ENCODE data around the gene AHDC1. TPM values are rescaled to one million over a fixed set of nuclear protein-coding genes. Genes with fewer than 3 reads are reported as not detected.

AHDC1 gene
- total RNA-seq, 2 experiments from 2014 or later = 6.5 to 13.8 TPM

GRCh38 chr1:27599605-27600497, 4.1 kb downstream of the AHDC1 start:
- intact Hi-C loops (cut with micrococcal nuclease; ENCODE audit: unreplicated experiment) = loop anchor here (5.0 kb wide), 1 partner anchor 183 kb away; no protein-coding TSS in a partner anchor
- no peak for TF ChIP-seq EZH2phosphoT487 (IDR thresholded peaks at IDR 0.05; ENCODE audit: borderline replicate concordance, low read depth, low read length)
- peak; percentile 44 for TF ChIP-seq CTCF (conservative IDR thresholded peaks at IDR 0.05; ENCODE audit: low read length)
- peak overlapping the region; percentile 82 for H3K4me2 ChIP-seq (ENCODE audit: low read length)
- no peak overlapping the region for H2AFZ ChIP-seq (ENCODE audit: low read length)
- no TSS peak for BruUV-seq (replicated peaks)
- H3K4me1 ChIP-seq (ENCODE audit: insufficient read depth, low read length, poor library complexity, severe bottlenecking) = peaks cover 71% of the 10 kb centered on the region
- H3K27ac ChIP-seq (ENCODE audit: low read depth, low read length, poor library complexity, severe bottlenecking) = peak overlapping the region; percentile 29
- no peak for DNase-seq (ENCODE audit: low spot score)
- no peaks in the 10 kb centered on the region for H3K9me2 ChIP-seq (ENCODE audit: insufficient read depth, low read length)
- H3K9me3 ChIP-seq (ENCODE audit: low read length) = no peaks in the 10 kb centered on the region
- 0 out of 2 replicates have a peak, but pooled peaks cover 11% of the 10 kb centered on the region for H4K20me1 ChIP-seq (ENCODE audit: insufficient read depth, low read length)
- H3K4me3 ChIP-seq (ENCODE audit: low read depth, low read length, poor library complexity, severe bottlenecking) = peak overlapping the region; percentile 8
- POLR2A ChIA-PET = interaction anchor here (0.5 to 1.2 kb wide), 6 partner anchors 14 to 348 kb away, joined by 3 read pairs; no protein-coding TSS in a partner anchor
- CTCF ChIA-PET (ENCODE audit: unreplicated experiment) = interaction anchor here (1.1 kb wide), 1 partner anchor 184 kb away, joined by 7 read pairs; no protein-coding TSS in a partner anchor
- H3K36me3 ChIP-seq (ENCODE audit: insufficient read depth, low read length) = no peaks in the 10 kb centered on the region
- H3K79me2 ChIP-seq (ENCODE audit: insufficient read depth, low read depth, low read length) = no peaks in the 10 kb centered on the region; the same call in 1 of the 2 replicates

DNA sequence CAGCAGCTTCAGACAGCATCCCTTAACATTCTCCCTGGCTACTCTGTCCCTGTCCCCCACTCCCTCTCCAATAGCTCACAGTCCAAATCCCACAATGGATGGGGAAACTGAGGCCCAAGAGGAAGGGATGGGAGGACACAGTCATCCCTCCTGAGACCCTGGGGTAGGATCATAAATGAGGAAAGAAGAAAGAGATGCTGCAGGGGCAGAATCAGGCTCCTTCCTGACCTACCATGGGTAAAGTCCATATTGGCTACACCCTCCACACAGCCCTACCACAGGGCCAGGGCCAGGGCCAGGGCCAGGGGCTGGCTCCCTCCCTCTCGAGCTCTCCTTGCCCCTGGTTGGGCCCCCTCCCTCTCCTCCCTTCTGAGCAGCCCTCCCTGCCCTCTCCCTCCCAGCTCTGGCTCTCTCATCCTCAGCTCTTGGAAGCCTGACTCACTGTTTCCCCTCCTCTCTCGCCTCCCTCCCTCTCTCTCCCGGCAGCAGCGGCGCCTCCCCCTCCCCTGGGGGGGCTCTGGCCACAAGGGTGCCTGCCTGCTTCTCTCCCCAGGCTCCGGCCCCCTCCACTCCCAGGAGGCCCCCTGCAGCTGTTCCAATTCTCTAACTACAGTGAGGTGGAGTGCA, 4.9 kb downstream of the AHDC1 start:
- Histone ChIP-seq H2AFZ (ENCODE audit: low read length) (no peak overlapping the region), H3K4me3 (ENCODE audit: low read depth, low read length, poor library complexity, severe bottlenecking) (no peak overlapping the region), H3K9me3 (ENCODE audit: low read length) (no peaks in the 10 kb centered on the region), H3K4me1 (ENCODE audit: insufficient read depth, low read length, poor library complexity, severe bottlenecking) (peaks cover 67% of the 10 kb centered on the region), H3K79me2 (ENCODE audit: insufficient read depth, low read depth, low read length) (no peaks in the 10 kb centered on the region; the same call in 1 of the 2 replicates), H3K4me2 (ENCODE audit: low read length) (peak overlapping the region; percentile 82), H3K27ac (ENCODE audit: low read depth, low read length, poor library complexity, severe bottlenecking) (peak overlapping the region; percentile 29), H3K9me2 (ENCODE audit: insufficient read depth, low read length) (no peaks in the 10 kb centered on the region), H3K36me3 (ENCODE audit: insufficient read depth, low read length) (no peaks in the 10 kb centered on the region), H4K20me1 (ENCODE audit: insufficient read depth, low read length) (0 out of 2 replicates have a peak, but pooled peaks cover 11% of the 10 kb centered on the region)
- no TSS peak for BruUV-seq (replicated peaks)
- DNase-seq (ENCODE audit: low spot score) = peak; percentile 45
- TF ChIP-seq EZH2phosphoT487 (IDR thresholded peaks at IDR 0.05; ENCODE audit: borderline replicate concordance, low read depth, low read length) (no peak), CTCF (conservative IDR thresholded peaks at IDR 0.05; ENCODE audit: low read length) (0 out of 2 replicates have a peak, but pooled peaks have one; percentile 19)
- ChIA-PET POLR2A (interaction anchor here (0.5 to 0.6 kb wide), 2 partner anchors 100 to 157 kb away, joined by 3 read pairs; no protein-coding TSS in a partner anchor), CTCF (ENCODE audit: unreplicated experiment) (no interaction called here)
- intact Hi-C loops (cut with micrococcal nuclease; ENCODE audit: unreplicated experiment) = no loop called here
